IMR-90 (cell line): Measurements from ENCODE around the gene ALKBH6. TPM values are rescaled to one million over a fixed set of nuclear protein-coding genes. Genes with fewer than 3 reads are reported as not detected.
"Not testable (repeated sequence)": the region's sequence is repeated elsewhere in the genome, so short reads cannot be mapped to it uniquely, and the experiment has no call there.

Source experiments
- ATAC-seq: fragments of 200-7000 bp; cut with Tn5 transposase; 2 replicates; pipeline ENCODE4 v1.9.1; 2020; ENCODE audit warnings: low read depth, mild to moderate bottlenecking, moderate library complexity
- BruUV-seq: library from RNA; stranded (reverse); fragments of 400-500 nt; replicated peaks from 2 replicates; lab custom pipeline; 2021; lab: Mats Ljungman, UMichigan
- CTCF ChIA-PET: fragments of 300-600 bp; formaldehyde crosslinking; extraction: SDS; loops from one replicate; lab custom pipeline; 2021; ENCODE audit warnings: antibody characterized with exemption; lab: Yijun Ruan, JAX
- POLR2A ChIA-PET: fragments of 300-600 bp; sonication (Branson Sonifier 250); formaldehyde crosslinking; loops from one replicate; lab custom pipeline; 2022; ENCODE audit warnings: antibody characterized with exemption; ENCODE audit not compliant: unreplicated experiment; lab: Charles Lee
- DNase-seq: peaks from one replicate; pipeline ENCODE4 v3.0.0; 2013
- H2AFZ ChIP-seq: replicated peaks from 2 replicates; pipeline ENCODE3; 2013; ENCODE audit warnings: low read length, mild to moderate bottlenecking; ENCODE audit not compliant: poor library complexity
- H2AK5ac ChIP-seq: 2 replicates; pipeline ENCODE4 v1.6.1; 2013; ENCODE audit warnings: low read depth, low read length, inconsistent platforms
- H2AK9ac ChIP-seq: replicated peaks from 2 replicates; pipeline ENCODE3; 2013; ENCODE audit warnings: mild to moderate bottlenecking, low read depth, low read length, moderate library complexity; ENCODE audit not compliant: poor library complexity
- H2BK120ac ChIP-seq: 2 replicates; pipeline ENCODE4 v1.6.1; 2013; ENCODE audit warnings: low read depth, low read length, inconsistent platforms
- H2BK15ac ChIP-seq: 3 replicates; pipeline ENCODE4 v1.6.1; 2013; ENCODE audit warnings: low read depth, low read length, inconsistent platforms
- H2BK20ac ChIP-seq: 2 replicates; pipeline ENCODE4 v1.6.1; 2013; ENCODE audit warnings: low read depth, mild to moderate bottlenecking, inconsistent platforms, low read length, moderate library complexity
- H2BK5ac ChIP-seq: 2 replicates; pipeline ENCODE4 v1.6.1; 2013; ENCODE audit warnings: mild to moderate bottlenecking, low read depth, low read length, inconsistent platforms; ENCODE audit not compliant: poor library complexity, severe bottlenecking
- H3K14ac ChIP-seq: replicated peaks from 2 replicates; pipeline ENCODE4 v1.6.1; 2013; ENCODE audit warnings: low read depth, low read length, inconsistent platforms
- H3K18ac ChIP-seq: 2 replicates; pipeline ENCODE4 v1.6.1; 2013; ENCODE audit warnings: low read depth, low read length, control low read depth
- H3K23ac ChIP-seq: 2 replicates; pipeline ENCODE4 v1.6.1; 2013; ENCODE audit warnings: low read depth, low read length, inconsistent platforms
- H3K27ac ChIP-seq: 2 replicates; pipeline ENCODE4 v1.5.1; 2013; ENCODE audit warnings: mild to moderate bottlenecking, control low read depth, low read length; ENCODE audit not compliant: insufficient read depth
- H3K27me3 ChIP-seq: 2 replicates; pipeline ENCODE4 v1.6.1; 2013; ENCODE audit warnings: low read length; ENCODE audit not compliant: control insufficient read depth, insufficient read depth
- H3K36me3 ChIP-seq: 2 replicates; pipeline ENCODE4 v1.6.1; 2013; ENCODE audit warnings: low read length, mixed read lengths; ENCODE audit not compliant: control insufficient read depth, insufficient read depth
- H3K4ac ChIP-seq: 2 replicates; pipeline ENCODE4 v1.6.1; 2013; ENCODE audit warnings: low read depth, low read length, inconsistent platforms
- H3K4me1 ChIP-seq: 2 replicates; pipeline ENCODE4 v1.6.1; 2013; ENCODE audit warnings: low read length, mixed read lengths; ENCODE audit not compliant: control insufficient read depth, insufficient read depth
- H3K4me2 ChIP-seq: 2 replicates; pipeline ENCODE4 v1.6.1; 2013; ENCODE audit warnings: low read depth, mild to moderate bottlenecking, control low read depth, low read length, moderate library complexity
- H3K4me3 ChIP-seq: 2 replicates; pipeline ENCODE4 v1.5.1; 2013; ENCODE audit warnings: low read depth, mild to moderate bottlenecking, control low read depth, low read length, moderate library complexity; ENCODE audit not compliant: insufficient read depth
- H3K56ac ChIP-seq: 2 replicates; pipeline ENCODE4 v1.6.1; 2013; ENCODE audit warnings: low read length, inconsistent platforms; ENCODE audit not compliant: insufficient read depth; ENCODE audit errors: extremely low read depth
- H3K79me1 ChIP-seq, 2 experiments: 2 replicates each; pipeline ENCODE4 v1.6.1; 2013; ENCODE audit warnings: low read length in 2 of 2, inconsistent platforms in 1 of 2, low read depth in 1 of 2
- H3K9ac ChIP-seq: 2 replicates; pipeline ENCODE4 v1.6.1; 2013; ENCODE audit warnings: low read depth, low read length, control low read depth
- H3K9me1 ChIP-seq: 2 replicates; pipeline ENCODE4 v1.6.1; 2013; ENCODE audit warnings: low read length, inconsistent platforms; ENCODE audit not compliant: insufficient read depth
- H3K9me3 ChIP-seq: 2 replicates; pipeline ENCODE4 v1.6.1; 2013; ENCODE audit warnings: low read length; ENCODE audit not compliant: control insufficient read depth, insufficient read depth
- H4K20me1 ChIP-seq: 2 replicates; pipeline ENCODE4 v1.6.1; 2013; ENCODE audit warnings: low read length, inconsistent platforms; ENCODE audit not compliant: insufficient read depth
- H4K5ac ChIP-seq: 2 replicates; pipeline ENCODE4 v1.6.1; 2013; ENCODE audit warnings: mild to moderate bottlenecking, low read depth, low read length, control low read depth
- H4K8ac ChIP-seq, 2 experiments: 2 replicates each; pipeline ENCODE4 v1.6.1; 2013; ENCODE audit warnings: low read depth in 2 of 2, low read length in 2 of 2, control low read depth in 1 of 2, inconsistent platforms in 1 of 2
- H4K91ac ChIP-seq: 2 replicates; pipeline ENCODE4 v1.6.1; 2013; ENCODE audit warnings: low read depth, low read length, inconsistent platforms; ENCODE audit not compliant: insufficient read depth
- MAZ ChIP-seq: IDR thresholded peaks from 2 replicates; pipeline ENCODE4 v1.6.1; 2012; ENCODE audit warnings: low read depth, mild to moderate bottlenecking, low read length, improper control_type of control experiment, moderate library complexity, borderline replicate concordance
- NFE2L2 ChIP-seq: fragments of 150-350 bp; IDR thresholded peaks from 2 replicates; pipeline ENCODE4 v1.6.1; 2016; ENCODE audit warnings: low read depth, mild to moderate bottlenecking, low read length
- RAD21 ChIP-seq: IDR thresholded peaks from 2 replicates; pipeline ENCODE4 v1.6.1; 2012; ENCODE audit warnings: low read length, improper control_type of control experiment
- RFX5 ChIP-seq: IDR thresholded peaks from 2 replicates; pipeline ENCODE4 v1.8.0; 2012; ENCODE audit warnings: low read depth, mild to moderate bottlenecking, low read length, moderate library complexity
- WGBS, 2 experiments: methylation state at CpG; one replicate each; pipeline versions ENCODE4 v1.1.5 to v1.1.7; 2013; ENCODE audit warnings: missing lambda C conversion rate in 2 of 2; ENCODE audit not compliant: insufficient read length in 1 of 2; ENCODE audit errors: extremely low coverage in 2 of 2; 5-methylcytosine and 5-hydroxymethylcytosine counted together
- dilution Hi-C: fragments of 300-500 bp; cut with HindIII; formaldehyde crosslinking; loops from one replicate; pipeline ENCODE4 v1.14.3; 2018; ENCODE audit warnings: low sequenced_read_pairs; ENCODE audit not compliant: unreplicated experiment
- in situ Hi-C: fragments of 300-500 bp; cut with MboI; formaldehyde crosslinking; loops from 3 replicates; pipeline ENCODE4 v1.14.3; 2019; ENCODE audit warnings: low sequenced_read_pairs, inconsistent platforms, mixed read lengths
- intact Hi-C: fragments of 100-400 bp; cut with micrococcal nuclease; formaldehyde crosslinking; loops from 2 replicates; pipeline ENCODE4 v1.10.0; 2022
- polyA plus RNA-seq, 3 experiments: library from polyadenylated mRNA; depleted of rRNA; stranded (reverse); fragments of >200 nt; gene quantifications; 2 replicates each; pipeline ENCODE4 v1.2.3, GENCODE V29; 2012; ENCODE audit warnings: low replicate concordance in 1 of 3
- total RNA-seq: library from RNA; depleted of rRNA; stranded (reverse); fragments of >200 nt; gene quantifications from 2 replicates; pipeline ENCODE4 v1.2.3, GENCODE V29; 2012

ALKBH6 gene
- total and polyA plus RNA-seq, 2 of the 4 experiments (the other 2 are of a cell fraction): 12.9 to 38.7 TPM

DNA sequence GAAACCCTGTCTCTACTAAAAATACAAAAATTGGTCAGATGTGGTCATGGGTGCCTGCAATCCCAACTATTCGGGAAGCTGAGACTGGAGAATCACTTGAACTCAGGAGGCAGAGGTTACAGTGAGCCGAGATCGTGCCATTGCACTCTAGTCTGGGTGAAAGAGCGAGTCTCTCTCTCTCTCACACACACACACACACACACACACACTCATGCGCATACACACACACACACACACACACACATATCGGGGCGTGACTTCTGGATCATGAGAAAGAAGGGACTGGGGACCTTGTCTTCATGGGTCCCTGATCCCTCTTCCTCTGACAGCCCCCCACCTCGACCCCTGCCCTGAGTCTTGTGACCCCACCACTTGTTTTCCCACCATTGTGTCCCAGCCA is 30.8 kb downstream of the ALKBH6 start:
- ATAC-seq (no peak), DNase-seq (no peak)
- in situ Hi-C loops (no loop called here), intact Hi-C loops (no loop called here), dilution Hi-C loops (no loop called here)
- no peak overlapping the region for H2AK9ac ChIP-seq
- no peak overlapping the region for H3K4ac ChIP-seq
- H2BK15ac ChIP-seq: no peak overlapping the region
- H3K14ac ChIP-seq: no peak overlapping the region
- ChIA-PET POLR2A (no interaction called here), CTCF (no interaction called here)
- no peaks in the 10 kb centered on the region for H3K4me1 ChIP-seq
- H3K27ac ChIP-seq: no peak overlapping the region
- no peak overlapping the region for H3K9ac ChIP-seq
- no TSS peak for BruUV-seq
- no peak overlapping the region for H2BK5ac ChIP-seq
- H3K4me3 ChIP-seq: no peak overlapping the region
- no peak overlapping the region for H4K8ac ChIP-seq
- peaks cover 33% of the 10 kb centered on the region for H3K27me3 ChIP-seq
- H4K91ac ChIP-seq: no peak overlapping the region
- no peak overlapping the region for H2BK120ac ChIP-seq
- H4K20me1 ChIP-seq: no peaks in the 10 kb centered on the region; the same call in 1 of the 2 replicates
- H3K23ac ChIP-seq: no peak overlapping the region
- H3K18ac ChIP-seq: no peak overlapping the region
- H3K4me2 ChIP-seq: no peak overlapping the region
- no peaks in the 10 kb centered on the region for H3K9me3 ChIP-seq
- no peak overlapping the region for H4K5ac ChIP-seq
- no peaks in the 10 kb centered on the region for H3K36me3 ChIP-seq
- no CpG with 5 or more reads among the region's 8 CpGs for WGBS, 2 experiments
- no peak overlapping the region for H2AFZ ChIP-seq
- no peak overlapping the region for H3K56ac ChIP-seq
- TF ChIP-seq RFX5: no peak
- TF ChIP-seq MAZ: no peak
- no peak for TF ChIP-seq NFE2L2
- no peak for TF ChIP-seq RAD21
- no peaks in the 10 kb centered on the region for H3K9me1 ChIP-seq
- no peaks in the 10 kb centered on the region for H3K79me1 ChIP-seq
- no peak overlapping the region for H2AK5ac ChIP-seq
- no peak overlapping the region for H2BK20ac ChIP-seq

DNA sequence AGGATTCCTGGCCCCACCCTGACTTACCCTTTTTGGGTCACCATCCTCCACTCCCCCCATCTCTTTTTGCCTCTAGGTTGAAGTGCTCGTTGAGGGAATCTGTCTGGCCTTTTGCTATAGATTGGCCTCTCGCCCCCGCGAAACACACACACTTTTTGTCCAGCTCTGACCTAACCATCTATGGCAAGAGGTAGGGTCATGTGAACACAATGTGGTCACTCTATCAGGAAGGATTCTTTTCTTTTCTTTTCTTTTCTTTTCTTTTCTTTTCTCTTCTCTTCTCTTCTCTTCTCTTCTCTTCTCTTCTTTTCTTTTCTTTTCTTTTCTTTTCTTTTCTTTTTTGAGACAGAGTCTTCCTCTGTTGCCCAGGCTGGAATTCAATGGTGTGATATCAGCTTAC is 33.0 kb downstream of the ALKBH6 start:
- H3K4me3 ChIP-seq, H3K27ac ChIP-seq, H3K9ac ChIP-seq, H3K56ac ChIP-seq, H3K4ac ChIP-seq, H3K4me2 ChIP-seq, H2AFZ ChIP-seq, H4K20me1 ChIP-seq, H2AK5ac ChIP-seq, H4K91ac ChIP-seq, DNase-seq, H2BK15ac ChIP-seq, BruUV-seq, intact Hi-C loops, H3K9me1 ChIP-seq, H2BK120ac ChIP-seq, H3K23ac ChIP-seq, H4K5ac ChIP-seq, H3K79me1 ChIP-seq, H3K4me1 ChIP-seq, H3K9me3 ChIP-seq, POLR2A ChIA-PET, ATAC-seq, H3K36me3 ChIP-seq, H4K8ac ChIP-seq, CTCF ChIA-PET, H2BK5ac ChIP-seq, H2AK9ac ChIP-seq, H3K14ac ChIP-seq, dilution Hi-C loops, H2BK20ac ChIP-seq, in situ Hi-C loops, H3K18ac ChIP-seq: not testable (repeated sequence)
- no CpG with 5 or more reads among the region's 4 CpGs for WGBS, 2 experiments
- peaks cover 25% of the 10 kb centered on the region for H3K27me3 ChIP-seq
